Measurements from ENCODE around the gene MRPS22. TPM values are rescaled to one million over a fixed set of nuclear protein-coding genes. Genes with fewer than 3 reads are reported as not detected.
"Not testable (repeated sequence)": the region's sequence is repeated elsewhere in the genome, so short reads cannot be mapped to it uniquely, and the experiment has no call there.

MRPS22 gene
- total and polyA plus RNA-seq, 5 donors from 2014 or later: 29.8 to 55.2 (median 45.7) TPM

- DNase-seq; ATAC-seq (ENCODE audit: low read depth in 2 of 2); H3K27ac ChIP-seq (ENCODE audit: insufficient read depth, low read length, poor library complexity, severe bottlenecking); H3K27me3 Mint-ChIP-seq; H3K9me3 Mint-ChIP-seq; H3K9me3 ChIP-seq (ENCODE audit: control insufficient read depth in 2 of 2, low read length in 2 of 2); H3K27me3 ChIP-seq (ENCODE audit: control insufficient read depth, insufficient read depth, low read length); H3K27ac Mint-ChIP-seq; H3K4me1 ChIP-seq (ENCODE audit: control insufficient read depth, insufficient read depth, low read length, poor library complexity, severe bottlenecking); H3K4me3 Mint-ChIP-seq; H3K4me3 ChIP-seq (ENCODE audit: low read depth, low read length): not testable (repeated sequence)
- H3K36me3 ChIP-seq (ENCODE audit: control insufficient read depth, insufficient read depth, low read length): peaks cover 61% of the 10 kb centered on the region
- Mint-ChIP-seq H3K4me1 (peaks cover 38 to 57% (median 42%) of the 10 kb centered on the region in 4 donors), H3K36me3 (peaks cover 25% of the 10 kb centered on the region)
Measured at GRCh38 chr3:139382291-139382690, 38.5 kb downstream of the MRPS22 start.

- Histone ChIP-seq H3K27me3 (ENCODE audit: control insufficient read depth, insufficient read depth, low read length) (no peaks in the 10 kb centered on the region), H3K27ac (ENCODE audit: insufficient read depth, low read length, poor library complexity, severe bottlenecking) (no peak overlapping the region)
- H3K27ac Mint-ChIP-seq: peak overlapping the region in 1 of 3 donors; percentile 98
Measured at GRCh38 chr3:139388077-139388476, 44.3 kb downstream of the MRPS22 start.

GRCh38 chr3:139388821-139389551, 45.2 kb downstream of the MRPS22 start:
- Histone ChIP-seq H3K27ac (ENCODE audit: insufficient read depth, low read length, poor library complexity, severe bottlenecking) (peak overlapping the region; percentile 87), H3K4me3 (ENCODE audit: low read depth, low read length) (peak overlapping the region; percentile 99), H3K4me1 (ENCODE audit: control insufficient read depth, insufficient read depth, low read length, poor library complexity, severe bottlenecking) (peaks cover 29% of the 10 kb centered on the region), H3K9me3 (ENCODE audit: control insufficient read depth in 2 of 2, low read length in 2 of 2) (no peaks in the 10 kb centered on the region), H3K36me3 (ENCODE audit: control insufficient read depth, insufficient read depth, low read length) (peaks cover 3% of the 10 kb centered on the region), H3K27me3 (ENCODE audit: control insufficient read depth, insufficient read depth, low read length) (no peaks in the 10 kb centered on the region)
- peak overlapping the region; percentile 94 to 100 (median 98) for H3K27ac Mint-ChIP-seq
- peak; percentile 12 to 13 for ATAC-seq (ENCODE audit: low read depth in 2 of 2)
- peaks cover 10% of the 10 kb centered on the region for H3K27me3 Mint-ChIP-seq
- peak overlapping the region; percentile 97 to 99 (median 98) for H3K4me3 Mint-ChIP-seq
- DNase-seq: peak in 1 of 3 donors; percentile 55
- peaks cover 0 to 1% (median 0%) of the 10 kb centered on the region in 7 donors for H3K9me3 Mint-ChIP-seq
- peaks cover 29 to 60% (median 42%) of the 10 kb centered on the region in 4 donors for H3K4me1 Mint-ChIP-seq
- H3K36me3 Mint-ChIP-seq: no peaks in the 10 kb centered on the region

More at GRCh38 chr3:139388077-139388476, 44.3 kb downstream of the MRPS22 start:
- no peaks in the 10 kb centered on the region for H3K36me3 Mint-ChIP-seq
- peak overlapping the region; percentile 71 to 98 (median 88) for H3K4me3 Mint-ChIP-seq
- DNase-seq: no peak
- H3K4me1 Mint-ChIP-seq: peaks cover 29 to 64% (median 43%) of the 10 kb centered on the region in 4 donors
- Histone ChIP-seq H3K36me3 (ENCODE audit: control insufficient read depth, insufficient read depth, low read length) (peaks cover 6% of the 10 kb centered on the region), H3K4me1 (ENCODE audit: control insufficient read depth, insufficient read depth, low read length, poor library complexity, severe bottlenecking) (peaks cover 29% of the 10 kb centered on the region), H3K4me3 (ENCODE audit: low read depth, low read length) (peak overlapping the region; percentile 23), H3K9me3 (ENCODE audit: control insufficient read depth in 2 of 2, low read length in 2 of 2) (no peaks in the 10 kb centered on the region)
- no peak for ATAC-seq (ENCODE audit: low read depth in 2 of 2)
- H3K9me3 Mint-ChIP-seq: no peaks in the 10 kb centered on the region
- H3K27me3 Mint-ChIP-seq: peaks cover under 1% of the 10 kb centered on the region

GRCh38 chr3:139389552-139390368, 45.9 kb downstream of the MRPS22 start, which contains the start of gene COPB2:
COPB2 (minus strand) TSS chr3:139389647; CDS start chr3:139389550, 97 bp downstream.
- Histone ChIP-seq H3K4me1 (ENCODE audit: control insufficient read depth, insufficient read depth, low read length, poor library complexity, severe bottlenecking) (peaks cover 29% of the 10 kb centered on the region), H3K27ac (ENCODE audit: insufficient read depth, low read length, poor library complexity, severe bottlenecking) (peak within 1 kb of the TSS; percentile 87), H3K27me3 (ENCODE audit: control insufficient read depth, insufficient read depth, low read length) (peaks cover 2% of the 10 kb centered on the region), H3K9me3 (ENCODE audit: control insufficient read depth in 2 of 2, low read length in 2 of 2) (no peaks in the 10 kb centered on the region), H3K36me3 (ENCODE audit: control insufficient read depth, insufficient read depth, low read length) (no peaks in the 10 kb centered on the region), H3K4me3 (ENCODE audit: low read depth, low read length) (peak within 1 kb of the TSS; percentile 99)
- H3K4me1 Mint-ChIP-seq: peaks cover 29 to 53% (median 37%) of the 10 kb centered on the region in 4 donors
- H3K27ac Mint-ChIP-seq: peak within 1 kb of the TSS; percentile 94 to 100 (median 98)
- DNase-seq (peak; percentile 89 to 94 (median 93)), ATAC-seq (ENCODE audit: low read depth in 2 of 2) (peak; percentile 83 to 85)
- H3K9me3 Mint-ChIP-seq: peaks cover 0 to 1% (median 0%) of the 10 kb centered on the region in 7 donors
- H3K36me3 Mint-ChIP-seq: no peaks in the 10 kb centered on the region
- peak within 1 kb of the TSS; percentile 97 to 99 (median 98) for H3K4me3 Mint-ChIP-seq
- peaks cover 11% of the 10 kb centered on the region for H3K27me3 Mint-ChIP-seq

GRCh38 chr3:139394116-139394515, 50.3 kb downstream of the MRPS22 start:
- Mint-ChIP-seq H3K4me3 (no peak overlapping the region), H3K9me3 (peaks cover 0 to 1% (median 0%) of the 10 kb centered on the region in 7 donors), H3K36me3 (no peaks in the 10 kb centered on the region), H3K4me1 (peaks cover 6 to 15% (median 8%) of the 10 kb centered on the region in 4 donors), H3K27me3 (peaks cover 17% of the 10 kb centered on the region), H3K27ac (no peak overlapping the region)
- Histone ChIP-seq H3K27ac (ENCODE audit: insufficient read depth, low read length, poor library complexity, severe bottlenecking) (no peak overlapping the region), H3K36me3 (ENCODE audit: control insufficient read depth, insufficient read depth, low read length) (no peaks in the 10 kb centered on the region), H3K4me3 (ENCODE audit: low read depth, low read length) (no peak overlapping the region), H3K27me3 (ENCODE audit: control insufficient read depth, insufficient read depth, low read length) (peaks cover 2% of the 10 kb centered on the region), H3K9me3 (ENCODE audit: control insufficient read depth in 2 of 2, low read length in 2 of 2) (no peaks in the 10 kb centered on the region), H3K4me1 (ENCODE audit: control insufficient read depth, insufficient read depth, low read length, poor library complexity, severe bottlenecking) (peaks cover 5% of the 10 kb centered on the region)
- DNase-seq (no peak), ATAC-seq (ENCODE audit: low read depth in 2 of 2) (no peak)

- no peak overlapping the region for H3K4me3 ChIP-seq (ENCODE audit: low read depth, low read length)
- no peak overlapping the region for H3K27ac Mint-ChIP-seq
- DNase-seq: no peak
- H3K9me3 Mint-ChIP-seq: peaks cover 0 to 7% (median 1%) of the 10 kb centered on the region in 7 donors
- H3K4me1 Mint-ChIP-seq: peaks cover 0 to 3% (median 0%) of the 10 kb centered on the region in 4 donors
- H3K9me3 ChIP-seq (ENCODE audit: control insufficient read depth in 2 of 2, low read length in 2 of 2): peaks cover 0 to 4% of the 10 kb centered on the region in 2 experiments
- H3K27me3 Mint-ChIP-seq: peaks cover 19% of the 10 kb centered on the region
- H3K36me3 ChIP-seq (ENCODE audit: control insufficient read depth, insufficient read depth, low read length): no peaks in the 10 kb centered on the region
- H3K36me3 Mint-ChIP-seq: peaks cover 4% of the 10 kb centered on the region
- H3K4me1 ChIP-seq (ENCODE audit: control insufficient read depth, insufficient read depth, low read length, poor library complexity, severe bottlenecking): no peaks in the 10 kb centered on the region
- H3K27ac ChIP-seq (ENCODE audit: insufficient read depth, low read length, poor library complexity, severe bottlenecking): no peak overlapping the region
- ATAC-seq (ENCODE audit: low read depth in 2 of 2): no peak
- H3K4me3 Mint-ChIP-seq: no peak overlapping the region
- H3K27me3 ChIP-seq (ENCODE audit: control insufficient read depth, insufficient read depth, low read length): peaks cover 3% of the 10 kb centered on the region
Measured at GRCh38 chr3:139396707-139397106, 52.9 kb downstream of the MRPS22 start.

- not testable (repeated sequence) for H3K36me3 Mint-ChIP-seq; H3K4me3 Mint-ChIP-seq; H3K4me1 ChIP-seq (ENCODE audit: control insufficient read depth, insufficient read depth, low read length, poor library complexity, severe bottlenecking); H3K9me3 ChIP-seq (ENCODE audit: control insufficient read depth in 2 of 2, low read length in 2 of 2); H3K4me1 Mint-ChIP-seq; H3K27me3 ChIP-seq (ENCODE audit: control insufficient read depth, insufficient read depth, low read length); H3K4me3 ChIP-seq (ENCODE audit: low read depth, low read length); H3K36me3 ChIP-seq (ENCODE audit: control insufficient read depth, insufficient read depth, low read length); H3K27me3 Mint-ChIP-seq; DNase-seq; H3K27ac ChIP-seq (ENCODE audit: insufficient read depth, low read length, poor library complexity, severe bottlenecking); H3K27ac Mint-ChIP-seq; ATAC-seq (ENCODE audit: low read depth in 2 of 2)
- peaks cover 0 to 35% (median 16%) of the 10 kb centered on the region in 7 donors for H3K9me3 Mint-ChIP-seq
Measured at GRCh38 chr3:139401155-139401554, 57.3 kb downstream of the MRPS22 start.

All from CD4-positive, CD25-positive, alpha-beta regulatory T cell (primary cell).